WTC11 (cell line): ENCODE measurements around the gene GPR62. TPM values are rescaled to one million over a fixed set of nuclear protein-coding genes. Genes with fewer than 3 reads are reported as not detected.
A peak's percentile ranks its signal among the peaks of the same experiment; 100 is the strongest.

ENCODE experiments used
- ATAC-seq: fragments of 200-7000 bp; cut with Tn5 transposase; 2 replicates; pipeline ENCODE4 v1.10.0; 2021; ENCODE audit warnings: mild to moderate bottlenecking, moderate library complexity
- CTCF ChIA-PET: fragments of 300-600 bp; sonication (Branson Sonifier 250); formaldehyde crosslinking; loops from one replicate; lab custom pipeline; 2021; ENCODE audit warnings: antibody characterized with exemption; lab: Charles Lee
- POLR2A ChIA-PET: fragments of 350-600 bp; sonication (Branson Sonifier 250); formaldehyde crosslinking; loops from one replicate; lab custom pipeline; 2021; ENCODE audit warnings: antibody characterized with exemption; lab: Charles Lee
- DNase-seq: peaks from one replicate; pipeline ENCODE4 v3.0.0; 2021; ENCODE audit warnings: low spot score
- H3K27ac Mint-ChIP-seq: 2 replicates; pipeline ENCODE4 v1.8.0; 2021; ENCODE audit warnings: mixed read lengths
- H3K27me3 Mint-ChIP-seq: 2 replicates; pipeline ENCODE4 v1.8.0; 2021; ENCODE audit warnings: low read depth, mild to moderate bottlenecking, moderate library complexity, mixed read lengths
- H3K36me3 Mint-ChIP-seq: 2 replicates; pipeline ENCODE4 v1.8.0; 2021; ENCODE audit warnings: mixed read lengths
- H3K4me1 Mint-ChIP-seq: 2 replicates; pipeline ENCODE4 v1.8.0; 2022; ENCODE audit warnings: mixed read lengths
- H3K4me3 Mint-ChIP-seq: 2 replicates; pipeline ENCODE4 v1.8.0; 2021; ENCODE audit warnings: mild to moderate bottlenecking, moderate library complexity, mixed read lengths
- H3K9me3 Mint-ChIP-seq: 2 replicates; pipeline ENCODE4 v1.8.0; 2021; ENCODE audit warnings: mixed read lengths
- ARID4B ChIP-seq: sonication (generic); formaldehyde crosslinking; IDR thresholded peaks from 2 replicates; pipeline ENCODE4 v1.8.0; 2023; ENCODE audit warnings: missing genetic modification reagents, mild to moderate bottlenecking, borderline replicate concordance
- CREM ChIP-seq: sonication (generic); formaldehyde crosslinking; IDR thresholded peaks from 2 replicates; pipeline ENCODE4 v1.8.1; 2022; ENCODE audit warnings: mild to moderate bottlenecking, missing genetic modification reagents, moderate library complexity
- CTCF ChIP-seq: fragments of 200-600 bp; IDR thresholded peaks from 2 replicates; pipeline ENCODE4 v1.8.0; 2022; ENCODE audit warnings: antibody characterized with exemption
- FOXP1 ChIP-seq: sonication (generic); formaldehyde crosslinking; IDR thresholded peaks from 2 replicates; pipeline ENCODE4 v1.8.0; 2022; ENCODE audit warnings: missing genetic modification reagents, mild to moderate bottlenecking, moderate library complexity, borderline replicate concordance
- GABPB1 ChIP-seq: sonication (generic); formaldehyde crosslinking; IDR thresholded peaks from 2 replicates; pipeline ENCODE4 v1.8.1; 2023; ENCODE audit warnings: mild to moderate bottlenecking, missing genetic modification reagents
- MYBL2 ChIP-seq: sonication (generic); formaldehyde crosslinking; IDR thresholded peaks from 2 replicates; pipeline ENCODE4 v1.8.1; 2023; ENCODE audit warnings: mild to moderate bottlenecking, moderate library complexity, missing genetic modification reagents
- NFE2L1 ChIP-seq: sonication (generic); formaldehyde crosslinking; IDR thresholded peaks from 2 replicates; pipeline ENCODE4 v1.8.1; 2023; ENCODE audit warnings: missing genetic modification reagents
- NFYB ChIP-seq: sonication (generic); formaldehyde crosslinking; conservative IDR thresholded peaks from 2 replicates; pipeline ENCODE4 v1.8.0; 2022; ENCODE audit warnings: low read depth, missing genetic modification reagents
- NR3C1 ChIP-seq: sonication (generic); formaldehyde crosslinking; conservative IDR thresholded peaks from 2 replicates; pipeline ENCODE4 v1.8.1; 2023; ENCODE audit warnings: low read depth, mild to moderate bottlenecking, missing genetic modification reagents
- PREB ChIP-seq: sonication (generic); formaldehyde crosslinking; IDR thresholded peaks from 2 replicates; pipeline ENCODE4 v1.8.1; 2022; ENCODE audit warnings: mild to moderate bottlenecking, missing genetic modification reagents, moderate library complexity, borderline replicate concordance
- RELA ChIP-seq: sonication (generic); formaldehyde crosslinking; IDR thresholded peaks from 2 replicates; pipeline ENCODE4 v1.8.1; 2022; ENCODE audit warnings: missing genetic modification reagents, mild to moderate bottlenecking, borderline replicate concordance
- RORB ChIP-seq: fragments of 250-450 bp; sonication (Bioruptor Pico); IDR thresholded peaks from 2 replicates; pipeline ENCODE4 v1.9.0; 2021; ENCODE audit warnings: mild to moderate bottlenecking
- ZNF396 ChIP-seq: fragments of 250-450 bp; sonication (Bioruptor Pico); IDR thresholded peaks from 2 replicates; pipeline ENCODE4 v1.8.0; 2021; ENCODE audit warnings: mild to moderate bottlenecking, moderate library complexity, borderline replicate concordance
- total RNA-seq: library from RNA; stranded (reverse); gene quantifications from 3 replicates; pipeline ENCODE4 v1.2.3, GENCODE V29; 2021
- TF ChIP-seq, protein P1 (sequence below): sonication (generic); formaldehyde crosslinking; IDR thresholded peaks from 2 replicates; pipeline ENCODE4 v1.8.1; 2023; ENCODE audit warnings: mild to moderate bottlenecking, missing genetic modification reagents, borderline replicate concordance
- TF ChIP-seq, protein P2 (sequence below): sonication (generic); formaldehyde crosslinking; IDR thresholded peaks from 2 replicates; pipeline ENCODE4 v1.8.0; 2023; ENCODE audit warnings: missing genetic modification reagents
- TF ChIP-seq, protein P3 (sequence below): sonication (generic); formaldehyde crosslinking; IDR thresholded peaks from 2 replicates; pipeline ENCODE4 v1.8.0; 2022; ENCODE audit warnings: mild to moderate bottlenecking, missing genetic modification reagents
- TF ChIP-seq, protein P4 (sequence below): sonication (generic); formaldehyde crosslinking; IDR thresholded peaks from 2 replicates; pipeline ENCODE4 v1.8.1; 2022; ENCODE audit warnings: low read depth, missing genetic modification reagents, borderline replicate concordance

GPR62 gene
- total RNA-seq, 1 experiment from 2014 or later, result 0.24 TPM

DNA sequence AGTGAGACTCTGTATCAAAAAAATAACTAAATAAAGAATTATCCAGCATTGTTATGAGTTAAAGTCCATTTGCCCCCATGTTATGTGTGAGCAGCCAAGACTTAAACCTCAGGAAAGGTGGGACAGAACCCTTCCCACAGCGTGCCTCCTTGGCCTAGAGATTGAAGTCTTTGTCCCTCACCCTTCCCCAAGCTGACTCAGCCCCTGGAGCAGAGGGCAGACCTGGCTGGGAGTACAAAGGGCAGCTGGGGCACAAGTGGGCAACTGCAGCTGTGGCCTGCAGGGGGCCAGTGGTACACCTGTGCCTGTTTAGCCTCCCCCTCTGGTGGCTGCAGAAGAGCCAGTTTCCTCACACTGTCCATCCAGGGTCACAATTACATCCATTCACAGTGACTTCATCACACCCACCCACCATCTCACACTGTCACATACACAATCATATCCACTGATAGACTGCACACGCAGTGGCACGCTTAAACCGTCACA is 27.2 kb downstream of the GPR62 start:
- H3K27ac Mint-ChIP-seq, result peak overlapping the region; percentile 94
- TF ChIP-seq CTCF (peak; percentile 55), RORB (CRISPR knock-in tag) (no peak), RELA (CRISPR knock-in tag) (no peak), NR3C1 (CRISPR knock-in tag) (no peak), NFE2L1 (CRISPR knock-in tag) (peak; percentile 74; the same call in 1 of the 2 replicates), CREM (CRISPR knock-in tag) (no peak), FOXP1 (CRISPR knock-in tag) (peak; percentile 53; the same call in 1 of the 2 replicates)
- TF ChIP-seq, protein P1, sequence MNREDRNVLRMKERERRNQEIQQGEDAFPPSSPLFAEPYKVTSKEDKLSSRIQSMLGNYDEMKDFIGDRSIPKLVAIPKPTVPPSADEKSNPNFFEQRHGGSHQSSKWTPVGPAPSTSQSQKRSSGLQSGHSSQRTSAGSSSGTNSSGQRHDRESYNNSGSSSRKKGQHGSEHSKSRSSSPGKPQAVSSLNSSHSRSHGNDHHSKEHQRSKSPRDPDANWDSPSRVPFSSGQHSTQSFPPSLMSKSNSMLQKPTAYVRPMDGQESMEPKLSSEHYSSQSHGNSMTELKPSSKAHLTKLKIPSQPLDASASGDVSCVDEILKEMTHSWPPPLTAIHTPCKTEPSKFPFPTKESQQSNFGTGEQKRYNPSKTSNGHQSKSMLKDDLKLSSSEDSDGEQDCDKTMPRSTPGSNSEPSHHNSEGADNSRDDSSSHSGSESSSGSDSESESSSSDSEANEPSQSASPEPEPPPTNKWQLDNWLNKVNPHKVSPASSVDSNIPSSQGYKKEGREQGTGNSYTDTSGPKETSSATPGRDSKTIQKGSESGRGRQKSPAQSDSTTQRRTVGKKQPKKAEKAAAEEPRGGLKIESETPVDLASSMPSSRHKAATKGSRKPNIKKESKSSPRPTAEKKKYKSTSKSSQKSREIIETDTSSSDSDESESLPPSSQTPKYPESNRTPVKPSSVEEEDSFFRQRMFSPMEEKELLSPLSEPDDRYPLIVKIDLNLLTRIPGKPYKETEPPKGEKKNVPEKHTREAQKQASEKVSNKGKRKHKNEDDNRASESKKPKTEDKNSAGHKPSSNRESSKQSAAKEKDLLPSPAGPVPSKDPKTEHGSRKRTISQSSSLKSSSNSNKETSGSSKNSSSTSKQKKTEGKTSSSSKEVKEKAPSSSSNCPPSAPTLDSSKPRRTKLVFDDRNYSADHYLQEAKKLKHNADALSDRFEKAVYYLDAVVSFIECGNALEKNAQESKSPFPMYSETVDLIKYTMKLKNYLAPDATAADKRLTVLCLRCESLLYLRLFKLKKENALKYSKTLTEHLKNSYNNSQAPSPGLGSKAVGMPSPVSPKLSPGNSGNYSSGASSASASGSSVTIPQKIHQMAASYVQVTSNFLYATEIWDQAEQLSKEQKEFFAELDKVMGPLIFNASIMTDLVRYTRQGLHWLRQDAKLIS, result no peak
- H3K4me3 Mint-ChIP-seq, result peak overlapping the region; percentile 84
- H3K36me3 Mint-ChIP-seq, result peaks cover 2% of the 10 kb centered on the region; the same call in 1 of the 2 replicates
- peak; percentile 65 for ATAC-seq
- POLR2A ChIA-PET, result interaction anchor here (0.8 to 2.4 kb wide), 8 partner anchors 9 to 172 kb away, joined by 3 to 23 read pairs (median 6); partner anchors contain the start of genes ABHD14B, PCBP4, POC1A and RPL29
- peak; percentile 66 for DNase-seq
- H3K9me3 Mint-ChIP-seq, result no peaks in the 10 kb centered on the region
- H3K27me3 Mint-ChIP-seq, result peaks cover 9% of the 10 kb centered on the region
- H3K4me1 Mint-ChIP-seq, result peaks cover 21% of the 10 kb centered on the region
- CTCF ChIA-PET, result interaction anchor here (0.6 to 4.4 kb wide), 30 partner anchors 9 to 403 kb away, joined by 3 to 60 read pairs (median 4); partner anchors contain the start of genes ABHD14A, ABHD14B, DUSP7 and GPR62

DNA sequence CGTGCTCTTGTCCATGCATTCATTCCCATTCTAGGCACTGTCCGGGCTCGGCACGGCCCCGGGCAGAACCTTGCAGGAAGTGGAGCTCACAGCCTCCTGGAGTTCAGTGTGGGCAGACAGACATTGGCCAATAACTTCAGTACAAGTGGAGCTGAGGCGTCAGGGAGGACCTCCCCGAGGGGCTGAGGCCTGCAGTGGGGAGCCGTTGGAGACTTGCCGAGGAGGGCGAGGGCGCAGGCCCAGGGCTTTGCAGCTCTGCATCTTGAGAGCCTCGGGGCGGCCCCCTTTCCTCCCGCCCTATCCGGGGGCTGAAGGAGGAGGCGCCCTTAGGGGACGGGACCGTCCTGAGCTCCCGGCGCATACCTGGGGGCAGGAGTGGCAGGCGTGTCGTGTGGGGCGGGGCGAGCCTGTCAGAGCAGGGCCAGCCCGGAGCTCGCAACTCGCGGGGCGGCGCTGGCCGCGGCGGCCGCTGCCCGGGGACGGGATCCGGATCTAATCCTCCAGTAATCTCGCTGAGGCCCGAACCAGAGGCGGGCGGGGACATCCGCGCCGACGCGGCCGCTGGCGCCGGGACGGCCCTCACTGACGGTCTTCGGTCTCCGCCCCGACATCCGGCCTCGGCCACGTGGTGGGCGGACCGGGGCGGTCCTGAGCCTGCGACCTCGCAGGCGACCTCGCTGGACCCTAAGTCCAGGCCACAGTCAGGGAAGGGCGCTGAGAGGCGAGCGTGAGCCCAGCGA is 27.8 kb downstream of the GPR62 start, which contains the start of gene ACY1:
Gene ACY1, plus strand, starts transcription at position 698 of the 740 bp plus-strand sequence. CDS start 530 bp downstream, outside the sequence.
- Mint-ChIP-seq H3K4me3 (peak within 1 kb of the TSS; percentile 84), H3K27me3 (peaks cover 3% of the 10 kb centered on the region; the same call in 1 of the 2 replicates), H3K27ac (peak within 1 kb of the TSS; percentile 96), H3K4me1 (peaks cover 21% of the 10 kb centered on the region), H3K36me3 (peaks cover 2% of the 10 kb centered on the region; the same call in 1 of the 2 replicates), H3K9me3 (no peaks in the 10 kb centered on the region)
- ChIA-PET POLR2A (interaction anchor here (0.8 to 2.4 kb wide), 10 partner anchors 9 to 172 kb away, joined by 3 to 23 read pairs (median 6); partner anchors contain the start of genes ABHD14B, PCBP4, POC1A and RPL29), CTCF (interaction anchor here (1.0 to 4.4 kb wide), 27 partner anchors 9 to 402 kb away, joined by 3 to 60 read pairs (median 5); partner anchors contain the start of genes ABHD14A, ABHD14B, DUSP7 and GPR62)
- ATAC-seq (peak; percentile 78), DNase-seq (peak; percentile 85)
- TF ChIP-seq ARID4B (CRISPR knock-in tag) (peak; percentile 84; the same call in 1 of the 2 replicates), NFYB (no peak), ZNF396 (CRISPR knock-in tag) (no peak), PREB (CRISPR knock-in tag) (no peak), GABPB1 (CRISPR knock-in tag) (peak; percentile 68; the same call in 1 of the 2 replicates), MYBL2 (CRISPR knock-in tag) (peak; percentile 17; the same call in 1 of the 2 replicates)
- TF ChIP-seq, protein P2, sequence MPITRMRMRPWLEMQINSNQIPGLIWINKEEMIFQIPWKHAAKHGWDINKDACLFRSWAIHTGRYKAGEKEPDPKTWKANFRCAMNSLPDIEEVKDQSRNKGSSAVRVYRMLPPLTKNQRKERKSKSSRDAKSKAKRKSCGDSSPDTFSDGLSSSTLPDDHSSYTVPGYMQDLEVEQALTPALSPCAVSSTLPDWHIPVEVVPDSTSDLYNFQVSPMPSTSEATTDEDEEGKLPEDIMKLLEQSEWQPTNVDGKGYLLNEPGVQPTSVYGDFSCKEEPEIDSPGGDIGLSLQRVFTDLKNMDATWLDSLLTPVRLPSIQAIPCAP, result 0 out of 2 replicates have a peak, but pooled peaks have one; percentile 62
- TF ChIP-seq, protein P3, sequence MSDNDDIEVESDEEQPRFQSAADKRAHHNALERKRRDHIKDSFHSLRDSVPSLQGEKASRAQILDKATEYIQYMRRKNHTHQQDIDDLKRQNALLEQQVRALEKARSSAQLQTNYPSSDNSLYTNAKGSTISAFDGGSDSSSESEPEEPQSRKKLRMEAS, result peak; percentile 99
- TF ChIP-seq, protein P4, sequence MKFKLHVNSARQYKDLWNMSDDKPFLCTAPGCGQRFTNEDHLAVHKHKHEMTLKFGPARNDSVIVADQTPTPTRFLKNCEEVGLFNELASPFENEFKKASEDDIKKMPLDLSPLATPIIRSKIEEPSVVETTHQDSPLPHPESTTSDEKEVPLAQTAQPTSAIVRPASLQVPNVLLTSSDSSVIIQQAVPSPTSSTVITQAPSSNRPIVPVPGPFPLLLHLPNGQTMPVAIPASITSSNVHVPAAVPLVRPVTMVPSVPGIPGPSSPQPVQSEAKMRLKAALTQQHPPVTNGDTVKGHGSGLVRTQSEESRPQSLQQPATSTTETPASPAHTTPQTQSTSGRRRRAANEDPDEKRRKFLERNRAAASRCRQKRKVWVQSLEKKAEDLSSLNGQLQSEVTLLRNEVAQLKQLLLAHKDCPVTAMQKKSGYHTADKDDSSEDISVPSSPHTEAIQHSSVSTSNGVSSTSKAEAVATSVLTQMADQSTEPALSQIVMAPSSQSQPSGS (CRISPR knock-in tag), result no peak
